Endothelial cell of hepatic sinusoid (primary cell): ENCODE data around the gene ECHDC3.
"Not testable (repeated sequence)": the region's sequence is repeated elsewhere in the genome, so short reads cannot be mapped to it uniquely, and the experiment has no call there.

Source experiments
- in situ Hi-C: cut with HindIII; loops from 2 replicates; pipeline ENCODE4 v1.10.0; 2017; ENCODE audit warnings: low sequenced_read_pairs

The ECHDC3 gene

DNA sequence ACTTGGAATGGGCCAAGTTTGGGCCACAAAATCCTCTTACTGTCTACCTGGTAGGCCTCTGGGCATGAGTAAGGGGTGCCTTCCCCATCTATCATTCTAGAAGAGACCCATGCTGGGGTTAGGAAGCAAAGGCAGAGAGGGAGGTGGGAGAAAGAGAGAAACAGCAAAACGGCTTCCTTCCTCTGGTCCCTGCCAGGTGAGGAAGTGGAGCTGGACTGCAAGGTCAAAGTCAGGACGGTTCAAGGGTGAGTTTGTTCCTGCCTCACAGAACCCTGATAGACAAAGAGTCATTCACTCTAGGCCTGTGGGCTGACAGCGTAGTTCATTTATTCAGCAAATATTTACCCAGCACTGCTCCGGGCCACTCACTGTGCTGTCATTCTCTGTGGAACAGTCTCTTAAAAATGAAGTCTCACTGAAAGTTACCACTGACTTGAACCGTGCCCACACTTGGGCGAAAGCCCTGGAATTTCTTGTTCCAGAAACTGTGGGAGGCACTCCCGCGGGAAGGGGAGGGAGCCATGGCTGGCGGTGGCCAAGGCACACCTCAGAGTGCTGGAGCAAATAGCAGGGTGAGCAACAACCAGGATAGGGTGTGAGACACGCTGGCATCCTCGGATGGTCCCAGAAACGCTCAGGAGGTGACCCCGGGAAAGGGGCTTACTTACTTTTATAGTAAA is 26.2 kb upstream of the ECHDC3 start:
- in situ Hi-C loops: no loop called here

DNA sequence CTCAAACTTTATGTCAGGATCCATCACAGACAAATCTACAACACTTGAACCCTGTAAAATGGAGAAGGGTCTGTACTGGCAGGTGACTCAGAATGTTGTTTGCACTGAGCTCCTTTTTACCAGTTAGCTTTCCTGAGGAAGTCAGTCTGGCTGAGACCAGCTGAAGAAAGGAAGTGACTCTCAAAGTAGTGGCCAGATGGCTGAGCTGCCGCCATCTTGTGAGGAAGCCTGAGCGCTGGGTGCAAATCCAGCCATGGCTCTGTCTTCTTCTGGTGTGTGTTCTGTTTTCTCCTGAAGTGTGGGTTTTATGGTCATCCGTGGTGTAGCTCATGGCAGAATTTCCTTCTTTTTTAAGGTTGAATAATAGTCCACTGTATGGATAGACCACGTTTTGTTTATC is 25.5 kb upstream of the ECHDC3 start:
- in situ Hi-C loops: no loop called here

DNA sequence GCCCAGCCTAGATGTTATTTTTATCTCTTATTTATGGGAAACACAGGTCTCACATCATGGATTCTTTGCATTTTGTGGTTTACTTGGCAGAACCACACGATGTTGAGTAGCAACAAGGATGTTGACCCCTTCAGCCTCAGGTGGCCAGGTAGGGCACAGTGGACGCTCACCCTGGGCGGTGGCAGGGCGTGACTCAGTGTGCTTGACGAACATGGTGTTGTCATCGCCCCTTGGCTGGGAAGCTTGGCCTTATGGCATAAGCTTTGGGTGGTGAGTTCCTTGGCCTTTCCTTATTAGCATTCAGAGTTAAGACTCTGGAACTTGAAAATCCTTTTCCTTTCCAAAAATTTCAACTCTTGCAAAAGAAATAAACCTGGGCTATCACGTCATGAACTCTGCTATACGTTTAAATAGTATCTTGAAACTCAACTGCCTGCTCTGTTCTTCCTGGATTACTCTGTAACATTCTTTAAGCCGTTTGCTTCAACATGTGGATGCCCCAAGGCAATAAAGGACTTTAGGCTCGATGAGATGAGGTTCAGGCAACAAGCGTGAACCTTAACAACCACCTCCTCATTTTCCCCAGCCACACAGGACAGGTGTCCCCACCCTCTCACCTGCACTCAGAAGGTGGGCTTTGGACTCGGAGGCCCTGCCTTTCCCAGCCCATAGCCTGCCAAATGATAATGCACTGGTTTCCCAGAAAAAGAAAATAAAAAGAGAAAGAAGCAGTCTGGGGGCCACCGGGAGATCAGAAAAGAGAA is 22.5 kb upstream of the ECHDC3 start:
- in situ Hi-C loops: no loop called here

DNA sequence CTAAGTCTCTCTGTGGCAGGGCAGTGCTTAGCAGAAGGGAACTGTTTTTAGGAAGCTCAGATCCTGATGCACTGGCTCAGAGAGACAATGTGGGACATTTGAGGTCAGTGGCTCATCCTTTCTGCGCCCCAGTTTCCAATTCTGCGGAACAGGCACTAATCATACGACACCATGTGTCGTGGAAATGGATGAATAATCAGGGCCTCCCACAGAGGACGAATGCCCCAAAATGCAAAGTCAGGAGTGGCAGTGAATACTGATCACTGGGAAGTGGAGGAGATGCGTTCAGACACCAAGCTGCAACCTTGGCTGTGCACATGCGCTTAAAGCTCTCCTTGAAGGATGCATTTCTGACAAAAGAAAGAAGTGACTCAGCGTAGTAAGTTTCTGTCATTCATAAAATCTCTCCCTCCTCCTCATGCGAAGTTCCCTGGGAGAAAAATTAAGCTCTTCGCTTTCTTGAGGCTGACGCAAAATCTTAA is 21.9 kb upstream of the ECHDC3 start:
- in situ Hi-C loops: no loop called here

DNA sequence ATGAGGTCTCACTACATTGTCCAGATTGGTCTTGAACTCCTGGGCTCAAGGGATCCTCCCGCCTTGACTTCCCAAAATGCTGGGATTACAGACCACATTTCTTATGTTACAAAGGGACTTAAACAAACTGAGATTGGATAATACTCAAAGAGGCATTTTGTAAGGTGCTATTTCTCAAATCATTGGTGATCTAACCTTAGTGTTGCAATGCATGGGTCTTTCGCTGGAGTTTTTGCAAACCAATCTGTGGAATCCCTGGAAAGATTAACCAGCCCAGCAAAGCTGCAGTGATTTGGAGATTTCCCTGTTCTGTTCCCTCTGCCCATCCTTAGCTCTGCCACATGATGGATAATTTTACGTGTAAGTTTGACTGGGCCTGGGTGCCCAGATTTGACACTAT is 20.4 kb upstream of the ECHDC3 start:
- in situ Hi-C loops: no loop called here

DNA sequence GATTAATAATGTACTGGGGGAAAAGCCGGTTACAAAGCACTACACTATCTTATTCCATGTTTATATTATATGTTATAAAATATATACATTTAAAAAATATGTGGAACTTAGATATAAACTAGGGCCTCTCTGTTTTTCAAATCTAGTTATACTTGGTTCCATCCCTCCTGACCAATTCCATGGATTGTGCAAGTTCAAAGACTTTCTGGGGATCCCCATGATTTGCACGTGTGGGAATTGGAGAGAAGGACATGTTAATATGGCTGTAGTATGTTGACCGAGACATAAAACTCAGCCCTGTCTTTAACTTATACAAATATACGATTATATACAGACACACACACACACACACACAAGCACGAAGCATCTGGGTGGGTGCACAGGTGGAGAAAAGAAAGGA is 18.8 kb upstream of the ECHDC3 start:
- in situ Hi-C loops: no loop called here

DNA sequence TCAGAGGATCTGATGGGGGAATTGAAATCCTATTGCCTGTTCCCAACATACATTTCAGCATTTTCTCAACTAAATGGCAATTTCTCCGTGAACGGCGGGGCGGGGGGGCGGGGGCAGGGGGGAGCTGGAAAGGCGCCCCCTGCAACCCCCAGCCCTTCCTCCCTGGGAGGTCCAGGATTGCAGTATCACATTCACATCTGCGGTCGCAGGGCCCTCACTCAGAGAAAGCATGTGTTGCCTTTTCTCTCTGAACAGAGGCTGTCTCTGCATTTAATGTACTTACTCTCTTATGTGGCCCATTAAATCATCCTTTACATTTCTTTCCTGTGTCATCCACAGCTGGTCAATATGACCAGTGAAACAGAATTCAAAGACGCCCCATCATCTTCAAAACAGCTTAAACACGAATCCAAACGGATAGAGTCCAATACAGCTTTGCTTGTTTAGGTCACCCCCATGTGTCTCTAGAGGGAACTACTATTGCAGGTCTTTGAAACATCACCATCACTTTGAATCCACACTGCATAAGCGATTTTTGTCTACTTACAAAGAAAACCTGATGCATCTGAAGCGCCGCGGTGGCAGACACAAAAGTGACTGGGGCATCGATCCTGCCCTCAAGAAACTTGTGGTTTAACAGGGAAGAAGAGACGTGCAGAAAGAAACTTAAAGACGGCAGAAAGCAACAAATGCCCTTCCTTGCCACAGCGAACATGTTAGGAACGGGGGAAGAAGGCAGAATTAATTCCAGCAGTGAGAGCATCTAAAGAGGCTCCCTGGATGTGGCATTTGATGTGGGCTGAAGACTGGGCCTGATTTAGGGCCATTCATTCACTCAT is 17.0 kb upstream of the ECHDC3 start:
- in situ Hi-C loops: no loop called here

DNA sequence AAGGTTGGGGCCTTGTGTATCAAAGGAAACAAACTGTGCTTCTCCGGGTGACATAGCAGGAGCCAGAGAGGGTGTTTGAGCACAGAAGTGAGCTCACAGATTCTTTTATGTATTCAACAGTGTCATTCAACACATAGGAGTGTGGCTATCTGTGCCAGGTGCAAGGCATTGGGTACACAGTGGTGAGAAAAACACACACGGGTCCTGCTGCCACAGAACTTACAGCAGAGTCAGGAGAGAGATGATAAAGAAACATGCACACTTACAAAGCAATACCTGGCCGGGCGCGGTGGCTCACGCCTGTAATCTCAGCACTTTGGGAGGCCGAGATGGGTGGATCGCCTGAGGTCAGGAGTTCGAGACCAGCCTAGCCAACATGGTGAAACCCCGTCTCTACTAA is 16.3 kb upstream of the ECHDC3 start:
- in situ Hi-C loops: no loop called here

DNA sequence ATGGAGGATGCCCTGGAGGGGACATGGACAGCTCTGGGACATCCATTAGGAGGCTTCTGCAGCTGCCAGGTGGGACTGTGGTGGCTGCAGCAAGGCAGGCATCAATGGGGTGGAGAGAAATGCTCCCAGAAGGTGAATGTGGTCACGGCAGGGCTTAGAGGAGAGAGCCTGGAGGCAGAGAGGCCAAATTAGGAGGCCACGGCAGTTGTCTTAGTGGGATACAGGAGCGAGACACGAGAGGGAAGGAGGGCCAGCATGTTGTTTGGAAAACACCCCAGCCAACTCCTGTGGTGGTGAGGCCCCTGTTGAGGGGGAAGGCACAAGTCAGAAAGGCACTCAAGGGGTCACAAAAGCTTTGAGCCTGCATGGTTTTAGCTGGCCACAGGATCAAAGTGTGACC is 14.6 kb upstream of the ECHDC3 start:
- in situ Hi-C loops: no loop called here

DNA sequence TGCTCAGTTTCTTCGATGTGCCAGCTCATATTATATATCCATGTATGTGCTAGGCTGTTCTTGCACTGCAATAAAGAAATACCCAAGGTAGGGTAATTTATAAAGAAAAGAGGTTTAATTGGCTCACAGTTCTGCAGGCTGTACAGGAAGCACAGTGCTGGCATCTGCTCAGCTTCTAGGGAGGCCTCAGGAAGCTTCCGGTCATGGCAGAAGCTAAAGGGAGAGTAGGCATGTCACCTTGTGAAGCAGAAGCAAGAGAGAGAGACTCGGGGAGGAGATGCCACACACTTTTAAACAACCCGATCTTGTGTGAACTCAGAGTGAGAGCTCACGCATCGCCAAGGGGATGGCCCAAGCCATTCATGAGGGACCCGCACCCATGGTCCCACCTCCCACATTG is 13.8 kb upstream of the ECHDC3 start:
- in situ Hi-C loops: no loop called here

DNA sequence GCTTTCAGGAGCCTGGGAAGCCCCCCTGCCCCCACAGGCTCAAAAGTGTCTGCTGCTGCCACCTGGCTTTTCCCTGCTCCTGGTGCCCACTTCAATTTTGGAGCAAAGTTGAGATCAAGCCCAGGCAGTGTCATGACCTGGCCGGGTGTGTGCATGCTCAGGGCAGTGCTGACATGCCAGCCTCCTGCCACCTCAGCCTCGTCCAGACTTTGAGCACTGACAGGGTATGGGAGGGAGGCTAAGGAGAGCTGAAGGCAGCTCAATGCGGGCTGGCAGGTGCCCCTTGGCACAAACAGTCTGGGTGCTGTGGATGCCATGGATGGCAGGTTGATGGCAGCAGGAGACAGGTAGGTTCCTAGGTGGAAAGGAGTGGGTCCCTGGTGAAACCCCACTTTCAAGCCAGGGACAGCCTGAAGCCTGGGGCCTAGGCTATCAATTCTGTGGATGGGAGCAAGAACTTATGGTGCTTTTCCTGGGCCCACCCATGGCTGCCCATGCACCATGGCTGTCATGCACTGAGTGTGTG is 12.3 kb upstream of the ECHDC3 start:
- in situ Hi-C loops: no loop called here

DNA sequence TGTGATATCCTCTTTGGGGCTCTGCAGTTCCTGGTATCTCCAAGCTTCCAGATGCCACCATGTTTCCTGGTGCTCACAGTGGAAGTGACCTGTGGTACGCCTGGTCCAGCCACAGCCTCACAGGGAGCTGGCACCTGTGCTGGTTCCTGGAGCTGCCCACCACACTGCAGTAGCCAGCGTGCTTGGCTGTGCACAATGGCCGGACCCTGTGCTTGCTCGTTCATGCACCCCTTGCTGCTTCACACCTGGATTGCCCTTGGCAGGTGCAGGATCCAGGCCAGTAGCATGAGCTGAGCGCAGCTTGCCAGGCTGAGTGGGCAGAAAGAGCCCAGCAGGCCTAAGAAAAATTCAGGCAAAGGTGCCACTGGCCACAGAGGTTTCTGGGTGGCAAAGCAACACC is 11.4 kb upstream of the ECHDC3 start:
- in situ Hi-C loops: no loop called here

DNA sequence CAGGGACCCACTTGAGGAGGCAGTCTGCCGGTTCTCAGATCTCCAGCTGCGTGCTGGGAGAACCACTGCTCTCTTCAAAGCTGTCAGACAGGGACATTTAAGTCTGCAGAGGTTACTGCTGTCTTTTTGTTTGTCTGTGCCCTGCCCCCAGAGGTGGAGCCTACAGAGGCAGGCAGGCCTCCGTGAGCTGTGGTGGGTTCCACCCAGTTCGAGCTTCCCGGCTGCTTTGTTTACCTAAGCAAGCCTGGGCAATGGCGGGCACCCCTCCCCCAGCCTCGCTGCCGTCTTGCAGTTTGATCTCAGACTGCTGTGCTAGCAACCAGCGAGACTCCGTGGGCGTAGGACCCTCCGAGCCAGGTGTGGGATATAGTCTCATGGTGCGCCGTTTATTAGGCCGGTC is 5.4 kb upstream of the ECHDC3 start:
- in situ Hi-C loops: not testable (repeated sequence)

DNA sequence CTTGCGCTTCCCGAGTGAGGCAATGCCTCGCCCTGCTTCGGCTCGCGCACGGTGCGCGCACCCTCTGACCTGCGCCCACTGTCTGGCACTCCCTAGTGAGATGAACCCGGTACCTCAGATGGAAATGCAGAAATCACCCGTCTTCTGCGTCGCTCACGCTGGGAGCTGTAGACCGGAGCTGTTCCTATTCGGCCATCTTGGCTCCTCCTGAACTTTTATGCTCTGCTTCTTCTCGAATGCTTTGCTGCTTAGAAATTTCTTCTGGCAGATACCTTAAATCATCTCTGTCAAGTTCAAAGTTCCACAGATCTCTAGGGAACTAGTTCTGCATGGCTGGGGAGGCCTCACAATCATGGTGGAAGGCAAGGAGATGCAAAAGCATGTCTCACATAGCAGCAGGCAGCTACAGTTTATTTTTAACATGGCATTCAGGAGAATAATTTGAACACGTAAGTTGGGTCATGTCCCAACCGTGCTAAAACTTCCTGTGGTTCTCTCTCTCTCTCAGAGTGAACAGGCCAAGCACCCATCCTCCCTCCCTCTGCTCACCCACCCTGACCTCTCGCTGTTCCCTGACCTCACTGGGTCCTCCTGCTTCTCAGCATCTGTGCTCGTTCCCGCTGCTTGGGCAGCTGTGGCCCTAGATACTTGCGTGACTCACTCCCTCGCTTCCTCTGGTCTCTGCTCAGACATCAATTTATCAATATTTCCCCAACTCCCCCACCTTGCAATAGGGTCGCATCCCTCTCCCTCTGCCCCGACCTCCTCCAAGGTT is 4.7 kb upstream of the ECHDC3 start:
- in situ Hi-C loops: not testable (repeated sequence)

DNA sequence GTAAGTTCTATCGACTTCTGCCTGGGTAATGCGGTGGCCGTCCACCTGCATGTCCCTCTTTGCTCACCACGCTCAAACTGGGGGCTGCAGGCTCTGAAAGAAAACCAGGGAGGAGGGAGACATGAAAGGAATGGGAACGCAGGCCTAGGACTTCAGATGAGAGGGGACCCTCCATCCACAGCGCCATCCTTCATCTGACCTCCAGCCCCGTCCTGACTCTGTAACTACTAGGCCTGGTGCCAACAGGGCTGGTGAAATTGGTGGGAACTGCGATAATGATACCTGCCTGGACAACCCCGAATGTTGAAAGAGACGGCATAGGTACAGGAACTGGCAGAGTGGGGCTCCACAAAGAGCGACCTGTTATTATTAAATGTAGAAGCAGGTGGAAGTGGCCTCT is 1.3 kb upstream of the ECHDC3 start:
- in situ Hi-C loops: no loop called here

DNA sequence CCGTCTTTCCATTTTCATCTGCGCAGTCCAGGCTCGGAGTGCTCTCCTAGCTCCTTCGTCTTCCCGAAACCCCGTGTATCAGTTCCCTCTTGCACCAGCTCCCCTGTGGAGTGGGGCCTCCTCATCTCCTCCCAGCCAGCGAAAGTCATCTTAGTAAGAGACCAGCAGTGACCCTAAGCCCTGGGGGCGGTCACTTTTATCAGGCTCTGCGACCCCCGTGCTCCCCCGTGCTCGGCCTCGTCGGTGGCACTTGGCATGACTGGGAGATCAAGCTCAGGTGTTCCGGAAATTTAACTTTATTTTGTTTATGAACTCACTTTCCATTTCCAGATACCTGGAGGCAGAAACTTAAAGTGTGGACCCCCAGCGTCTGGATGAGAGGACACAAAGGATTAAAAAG is 574 bp upstream of the ECHDC3 start:
- in situ Hi-C loops: no loop called here

DNA sequence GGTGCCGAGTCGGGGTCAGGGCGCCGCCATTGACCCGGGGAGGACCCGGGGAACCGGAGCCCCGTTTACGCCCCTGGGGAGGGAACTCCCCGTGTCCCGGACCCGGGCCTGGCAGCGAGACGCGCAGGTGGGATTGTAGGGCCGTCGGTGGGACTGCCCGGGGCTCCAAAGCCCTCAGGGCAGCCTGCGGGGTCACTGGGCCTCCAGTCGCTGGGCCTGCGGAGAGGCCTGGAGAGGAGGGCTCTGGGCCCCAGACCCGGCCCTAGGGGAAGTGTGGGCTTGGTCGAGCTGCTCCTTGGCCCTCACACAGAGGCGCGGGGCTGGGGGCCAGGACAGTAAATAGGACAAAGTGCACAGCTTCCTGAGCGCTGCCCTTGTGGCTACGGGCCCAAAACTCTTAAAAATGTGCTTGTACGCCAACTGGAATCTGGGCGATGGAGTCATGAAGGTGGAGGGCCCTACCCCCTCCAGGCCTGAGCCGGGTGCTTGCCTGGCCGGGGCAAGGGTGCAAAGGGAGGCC is 657 bp downstream of the ECHDC3 start:
- in situ Hi-C loops: no loop called here

DNA sequence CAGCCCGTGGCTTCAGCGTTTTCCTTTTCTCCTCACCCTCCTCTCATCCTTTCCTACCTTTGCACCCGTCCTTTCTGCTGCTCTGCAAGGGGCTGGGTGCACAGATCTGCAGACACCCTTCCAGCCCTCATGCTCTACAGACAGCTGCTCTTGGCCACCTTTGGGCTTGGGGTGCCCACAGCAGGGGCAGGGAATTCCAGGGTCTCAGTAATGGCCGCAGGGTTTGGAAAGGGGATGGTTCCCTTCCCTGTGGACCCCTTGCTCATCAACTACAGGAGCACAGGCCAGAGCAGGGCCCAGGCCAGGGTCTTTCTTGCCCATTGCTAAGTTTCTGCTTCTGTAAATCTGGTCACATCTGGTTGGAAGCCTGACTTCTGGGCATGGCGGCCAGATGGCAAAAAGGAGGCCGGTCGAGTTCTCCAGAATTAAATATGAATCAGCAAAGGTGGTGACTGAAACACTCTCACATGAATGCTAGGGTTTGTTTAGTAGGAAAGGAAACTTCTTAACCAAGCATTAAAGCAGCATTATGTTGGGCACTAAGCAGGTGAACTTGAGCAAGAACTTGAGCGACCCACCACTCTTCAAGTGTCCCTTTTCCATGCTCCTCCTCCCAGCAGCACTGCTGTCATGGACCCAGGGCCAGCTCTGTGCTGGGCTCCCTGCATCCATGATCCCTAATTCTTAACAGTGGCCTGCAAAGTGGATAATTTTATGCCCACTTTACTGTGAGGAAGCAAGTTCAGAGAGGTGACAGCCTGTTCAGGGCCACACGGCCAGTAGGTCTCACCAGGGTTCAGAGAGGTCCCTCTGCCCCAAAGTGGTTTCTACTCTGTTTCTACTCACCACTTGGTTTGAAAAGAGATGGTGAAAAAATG is 1.5 kb downstream of the ECHDC3 start:
- in situ Hi-C loops: no loop called here

DNA sequence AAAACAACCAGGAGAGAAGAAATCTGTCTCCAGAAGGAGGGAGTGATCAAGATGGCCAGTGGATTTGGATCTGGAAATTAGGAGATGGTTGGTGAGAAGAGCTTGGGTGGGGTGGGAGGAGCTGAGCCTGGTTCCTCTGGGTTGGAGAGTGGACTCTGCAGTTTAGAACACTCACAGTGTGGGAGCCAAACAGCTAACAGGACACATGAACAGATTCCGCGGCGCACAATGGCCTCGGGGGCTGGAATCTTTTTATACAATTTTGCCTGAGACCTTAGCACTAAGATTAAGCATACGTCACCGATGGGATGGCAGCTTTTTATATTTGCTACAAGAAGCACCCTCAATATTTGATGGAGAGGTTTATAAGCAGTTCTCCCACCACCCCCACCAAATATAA is 2.9 kb downstream of the ECHDC3 start:
- in situ Hi-C loops: no loop called here
